H1 (cell line): ENCODE data around the gene YARS2. TPM values are rescaled to one million over a fixed set of nuclear protein-coding genes. Genes with fewer than 3 reads are reported as not detected.

ENCODE experiments used
- CHD1 ChIP-seq: IDR thresholded peaks from 2 replicates; pipeline ENCODE4 v1.6.1; 2012; ENCODE audit warnings: low read depth, low read length, improper control_type of control experiment
- EGR1 ChIP-seq: IDR thresholded peaks from 2 replicates; pipeline ENCODE4 v1.6.1; 2011; ENCODE audit warnings: low read depth, low read length, borderline replicate concordance
- FOSL1 ChIP-seq: IDR thresholded peaks from 2 replicates; pipeline ENCODE4 v1.6.1; 2011; ENCODE audit warnings: mild to moderate bottlenecking, low read depth, low read length, moderate library complexity; ENCODE audit not compliant: insufficient read depth
- JUN ChIP-seq: IDR thresholded peaks from 2 replicates; pipeline ENCODE4 v1.6.1; 2011; ENCODE audit warnings: low read depth, mild to moderate bottlenecking, improper control_type of control experiment, low read length
- KDM1A ChIP-seq: fragments of 200-600, 300-600 bp; sonication (generic); IDR thresholded peaks from 2 replicates; pipeline ENCODE4 v1.7.1; 2016; ENCODE audit warnings: mild to moderate bottlenecking, low read length, borderline replicate concordance
- POLR2AphosphoS5 ChIP-seq: IDR thresholded peaks from 2 replicates; pipeline ENCODE4 v1.6.1; 2011; ENCODE audit warnings: low read depth, low read length
- RNF2 ChIP-seq: fragments of 200-900, 300-1000 bp; sonication (generic); IDR thresholded peaks from 2 replicates; pipeline ENCODE4 v1.7.1; 2016; ENCODE audit warnings: borderline replicate concordance, low read depth, mild to moderate bottlenecking, antibody characterized with exemption, low read length; ENCODE audit not compliant: poor library complexity, severe bottlenecking; ENCODE audit errors: missing control alignments
- SUZ12 ChIP-seq: fragments of 200-600 bp; sonication (generic); IDR thresholded peaks from 2 replicates; pipeline ENCODE4 v1.6.1; 2012; ENCODE audit warnings: mild to moderate bottlenecking, inconsistent platforms, low read length, moderate library complexity, mixed read lengths
- YY1 ChIP-seq: IDR thresholded peaks from 2 replicates; pipeline ENCODE4 v1.6.1; 2011; ENCODE audit warnings: low read depth, mild to moderate bottlenecking, low read length
- polyA plus RNA-seq, 7 experiments: library from polyadenylated mRNA; depleted of rRNA in 3 of 7; stranded (reverse) in 5 of 7; unstranded in 2 of 7; fragments of >200 nt in 5 of 7; fragments of 200-250 nt in 2 of 7; gene quantifications; 1 replicate in 5 of 7; 2 replicates in 1 of 7; 4 replicates in 1 of 7; pipeline versions ENCODE4 v1.2.1 to v1.2.3, GENCODE V29; 2011 to 2013; ENCODE audit warnings: missing spikeins in 2 of 7, mixed read lengths in 2 of 7
- total RNA-seq: library from RNA; stranded (reverse); fragmentation: NEBNext Ultra II Directional; extraction: Animal tissue kit (Norgen Biotek cat#: 25700); gene quantifications from 2 replicates; pipeline ENCODE4 v1.2.1, GENCODE V29; 2021
- TF ChIP-seq, protein P1 (sequence below): IDR thresholded peaks from 2 replicates; pipeline ENCODE4 v1.6.1; 2011; ENCODE audit warnings: low read length, improper control_type of control experiment
- TF ChIP-seq, protein P2 (sequence below): IDR thresholded peaks from 2 replicates; pipeline ENCODE4 v1.6.1; 2011; ENCODE audit warnings: low read depth, mild to moderate bottlenecking, low read length; ENCODE audit not compliant: insufficient read depth

YARS2 gene
- total and polyA plus RNA-seq, 2 of the 8 experiments (the other 6 are each of a cell fraction or from before 2014, with no cell fraction given) = 29.9 to 41.4 TPM

DNA sequence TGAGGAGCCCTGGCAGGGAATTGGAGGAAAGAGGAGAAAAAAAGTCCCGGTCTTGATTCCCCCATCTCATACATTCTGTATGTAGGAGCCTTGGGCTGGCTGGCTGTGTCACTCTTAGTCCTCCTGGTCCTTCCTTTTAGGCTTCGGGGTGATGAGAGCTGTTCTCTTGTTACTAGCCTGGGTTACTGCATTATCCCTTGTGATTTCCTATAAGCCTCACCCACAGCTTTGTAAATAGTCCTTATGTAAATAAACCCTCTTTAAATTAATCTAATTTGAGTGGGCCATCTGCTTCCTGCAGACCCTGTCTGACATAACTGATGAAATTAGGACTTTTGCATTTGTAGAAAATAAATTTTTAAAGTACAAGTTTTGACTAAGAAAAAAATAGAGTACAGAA is 57.4 kb downstream of the YARS2 start (continued):
- TF ChIP-seq, protein P1, sequence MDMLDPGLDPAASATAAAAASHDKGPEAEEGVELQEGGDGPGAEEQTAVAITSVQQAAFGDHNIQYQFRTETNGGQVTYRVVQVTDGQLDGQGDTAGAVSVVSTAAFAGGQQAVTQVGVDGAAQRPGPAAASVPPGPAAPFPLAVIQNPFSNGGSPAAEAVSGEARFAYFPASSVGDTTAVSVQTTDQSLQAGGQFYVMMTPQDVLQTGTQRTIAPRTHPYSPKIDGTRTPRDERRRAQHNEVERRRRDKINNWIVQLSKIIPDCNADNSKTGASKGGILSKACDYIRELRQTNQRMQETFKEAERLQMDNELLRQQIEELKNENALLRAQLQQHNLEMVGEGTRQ = no peak
- TF ChIP-seq SUZ12 (no peak), CHD1 (no peak), JUN (no peak), FOSL1 (no peak), KDM1A (no peak), EGR1 (no peak), YY1 (no peak), POLR2AphosphoS5 (no peak), RNF2 (no peak)
- TF ChIP-seq, protein P2, sequence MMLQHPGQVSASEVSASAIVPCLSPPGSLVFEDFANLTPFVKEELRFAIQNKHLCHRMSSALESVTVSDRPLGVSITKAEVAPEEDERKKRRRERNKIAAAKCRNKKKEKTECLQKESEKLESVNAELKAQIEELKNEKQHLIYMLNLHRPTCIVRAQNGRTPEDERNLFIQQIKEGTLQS = no peak
- TF ChIP-seq, all 59 proteins: peak for 0
